ENCODE measurements around the gene MCMBP.

The MCMBP gene

GRCh38 chr10:119786117-119786769 is 86.4 kb downstream of the MCMBP start:
- FAIRE-seq = no peak
- no peak for TF ChIP-seq TAF1 (IDR thresholded peaks at IDR 0.05; ENCODE audit: low read depth, low read length)
- no peak for TF ChIP-seq POU2F2 (IDR thresholded peaks at IDR 0.05; ENCODE audit: low read depth, low read length)
- no peak for TF ChIP-seq PAX5 (IDR thresholded peaks at IDR 0.05; ENCODE audit: insufficient read depth, low read length, severe bottlenecking)
- TF ChIP-seq SPI1 (IDR thresholded peaks at IDR 0.05; ENCODE audit: low read depth, low read length) = no peak
- TF ChIP-seq POLR2AphosphoS5 (IDR thresholded peaks at IDR 0.05; ENCODE audit: low read depth, low read length) = no peak
- TF ChIP-seq POLR2A (IDR thresholded peaks at IDR 0.05; ENCODE audit: low read depth, low read length) = no peak
- DNase-seq (ENCODE audit: insufficient read length, low spot score) = no peak

GRCh38 chr10:119784340-119785067 is 88.1 kb downstream of the MCMBP start:
- FAIRE-seq (peak; percentile 87), DNase-seq (ENCODE audit: insufficient read length, low spot score) (no peak)
- TF ChIP-seq SPI1 (IDR thresholded peaks at IDR 0.05; ENCODE audit: low read depth, low read length) (peak; percentile 92), PAX5 (IDR thresholded peaks at IDR 0.05; ENCODE audit: insufficient read depth, low read length, severe bottlenecking) (no peak)

GRCh38 chr10:119783665-119784027 is 89.0 kb downstream of the MCMBP start:
- FAIRE-seq (no peak), DNase-seq (ENCODE audit: insufficient read length, low spot score) (no peak)
- TF ChIP-seq PAX5 (IDR thresholded peaks at IDR 0.05; ENCODE audit: insufficient read depth, low read length, severe bottlenecking) = no peak
- peak; percentile 76 for TF ChIP-seq SPI1 (IDR thresholded peaks at IDR 0.05; ENCODE audit: low read depth, low read length)
- no peak for TF ChIP-seq TAF1 (IDR thresholded peaks at IDR 0.05; ENCODE audit: low read depth, low read length)
- no peak for TF ChIP-seq POLR2A (IDR thresholded peaks at IDR 0.05; ENCODE audit: low read depth, low read length)
- TF ChIP-seq POU2F2 (IDR thresholded peaks at IDR 0.05; ENCODE audit: low read depth, low read length) = no peak
- no peak for TF ChIP-seq POLR2AphosphoS5 (IDR thresholded peaks at IDR 0.05; ENCODE audit: low read depth, low read length)

- FAIRE-seq = peak; percentile 56
- TF ChIP-seq POLR2AphosphoS5 (IDR thresholded peaks at IDR 0.05; ENCODE audit: low read depth, low read length) (no peak), POU2F2 (IDR thresholded peaks at IDR 0.05; ENCODE audit: low read depth, low read length) (0 out of 2 replicates have a peak, but pooled peaks have one; percentile 14)
- no peak for DNase-seq (ENCODE audit: insufficient read length, low spot score)
These were observed 89.5 kb downstream of the MCMBP start for GRCh38 chr10:119782981-119783664.

- DNase-seq (ENCODE audit: insufficient read length, low spot score) = no peak
- TF ChIP-seq POU2F2 (IDR thresholded peaks at IDR 0.05; ENCODE audit: low read depth, low read length) (no peak), POLR2A (IDR thresholded peaks at IDR 0.05; ENCODE audit: low read depth, low read length) (no peak), PAX5 (IDR thresholded peaks at IDR 0.05; ENCODE audit: insufficient read depth, low read length, severe bottlenecking) (no peak), SPI1 (IDR thresholded peaks at IDR 0.05; ENCODE audit: low read depth, low read length) (no peak), TAF1 (IDR thresholded peaks at IDR 0.05; ENCODE audit: low read depth, low read length) (no peak), POLR2AphosphoS5 (IDR thresholded peaks at IDR 0.05; ENCODE audit: low read depth, low read length) (no peak)
- FAIRE-seq = no peak
These were observed 91.1 kb downstream of the MCMBP start for GRCh38 chr10:119781498-119781897.

- no peak for FAIRE-seq
- no peak for DNase-seq (ENCODE audit: insufficient read length, low spot score)
- TF ChIP-seq POU2F2 (IDR thresholded peaks at IDR 0.05; ENCODE audit: low read depth, low read length) (no peak), TAF1 (IDR thresholded peaks at IDR 0.05; ENCODE audit: low read depth, low read length) (no peak), SPI1 (IDR thresholded peaks at IDR 0.05; ENCODE audit: low read depth, low read length) (no peak), POLR2AphosphoS5 (IDR thresholded peaks at IDR 0.05; ENCODE audit: low read depth, low read length) (no peak), POLR2A (IDR thresholded peaks at IDR 0.05; ENCODE audit: low read depth, low read length) (no peak), PAX5 (IDR thresholded peaks at IDR 0.05; ENCODE audit: insufficient read depth, low read length, severe bottlenecking) (no peak)
These were observed 91.7 kb downstream of the MCMBP start for GRCh38 chr10:119780879-119781480.
